ENCODE results near the gene MGRN1.

- TF ChIP-seq EZH2 (IDR thresholded peaks at IDR 0.05; ENCODE audit: borderline replicate concordance, low read depth, low read length, poor library complexity, severe bottlenecking) (no peak), CTCF (conservative IDR thresholded peaks at IDR 0.05; ENCODE audit: low read depth, low read length) (no peak)
Measured at GRCh38 chr16:4655801-4656200, 31.2 kb downstream of the MGRN1 start.
